Stimulated activated CD4-positive, alpha-beta T cell treated with anti-CD3 and anti-CD28 coated beads, TNF-alpha, amount 100 ng/mL, for 1 hour (primary cell): ENCODE data around the gene NTNG1.
"Not testable (repeated sequence)": the region's sequence is repeated elsewhere in the genome, so short reads cannot be mapped to it uniquely, and the experiment has no call there.

Experiments
- DNase-seq, 3 donors: peaks; one replicate each; pipeline ENCODE4 v3.0.0-alpha.2; 2020; ENCODE audit warnings: low read depth in 3 of 3, low spot score in 1 of 3

Gene NTNG1

GRCh38 chr1:107196973-107197562 lies 56.2 kb downstream of the NTNG1 start:
- no peak for DNase-seq

DNA sequence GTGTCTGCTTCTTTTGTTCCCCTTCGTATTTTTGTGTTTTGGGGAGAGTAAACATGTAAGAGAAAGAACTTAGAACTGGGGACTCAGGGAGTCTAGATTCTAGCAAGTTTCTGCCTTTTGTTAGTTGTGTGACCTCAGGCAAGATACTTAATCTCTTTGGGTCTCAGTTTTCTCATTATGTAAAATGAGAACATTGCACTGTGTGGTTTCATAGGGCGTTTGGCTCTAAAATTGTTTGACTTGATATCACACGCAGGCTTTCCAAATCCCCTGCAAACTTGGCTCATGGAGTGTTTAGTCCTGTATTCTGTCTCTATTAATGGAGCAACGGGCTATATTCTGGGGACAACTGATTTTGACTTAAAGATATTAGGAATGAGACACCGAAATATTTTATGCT lies 57.7 kb downstream of the NTNG1 start:
- no peak for DNase-seq

GRCh38 chr1:107200631-107201030 lies 59.8 kb downstream of the NTNG1 start:
- DNase-seq: no peak

- no peak for DNase-seq
Measured at GRCh38 chr1:107202007-107202406, 61.2 kb downstream of the NTNG1 start.

- no peak for DNase-seq
Measured at GRCh38 chr1:107213225-107213624, 72.4 kb downstream of the NTNG1 start.

DNA sequence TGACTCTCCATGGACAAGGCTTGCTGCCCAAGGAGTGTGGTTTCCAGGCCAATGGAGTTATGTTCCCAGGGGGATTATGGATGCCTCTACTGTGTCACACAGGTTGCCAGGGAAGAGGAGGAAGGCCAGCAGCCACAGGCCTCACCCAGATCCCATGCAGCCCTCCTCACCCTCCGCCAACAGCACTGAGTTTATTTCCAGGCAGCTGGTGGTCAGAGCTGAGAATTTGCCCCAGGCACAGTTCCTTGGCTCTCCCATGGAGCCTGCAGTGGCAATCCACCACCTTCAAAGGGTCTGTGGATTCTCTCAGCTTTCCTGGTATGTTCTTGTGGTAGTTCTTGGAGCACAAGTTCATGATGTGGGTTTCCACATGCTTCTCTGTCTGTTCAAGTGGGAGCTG lies 79.2 kb downstream of the NTNG1 start:
- no peak for DNase-seq

- no peak for DNase-seq
Measured at GRCh38 chr1:107225706-107226105, 84.9 kb downstream of the NTNG1 start.

- no peak for DNase-seq
Measured at GRCh38 chr1:107228704-107229371, 88.0 kb downstream of the NTNG1 start.

- DNase-seq: no peak
Measured at GRCh38 chr1:107229711-107230110, 88.9 kb downstream of the NTNG1 start.

- no peak for DNase-seq
Measured at GRCh38 chr1:107230121-107230520, 89.3 kb downstream of the NTNG1 start.

GRCh38 chr1:107231291-107231690 lies 90.5 kb downstream of the NTNG1 start:
- DNase-seq: no peak

GRCh38 chr1:107232426-107232825 lies 91.6 kb downstream of the NTNG1 start:
- DNase-seq: no peak

DNA sequence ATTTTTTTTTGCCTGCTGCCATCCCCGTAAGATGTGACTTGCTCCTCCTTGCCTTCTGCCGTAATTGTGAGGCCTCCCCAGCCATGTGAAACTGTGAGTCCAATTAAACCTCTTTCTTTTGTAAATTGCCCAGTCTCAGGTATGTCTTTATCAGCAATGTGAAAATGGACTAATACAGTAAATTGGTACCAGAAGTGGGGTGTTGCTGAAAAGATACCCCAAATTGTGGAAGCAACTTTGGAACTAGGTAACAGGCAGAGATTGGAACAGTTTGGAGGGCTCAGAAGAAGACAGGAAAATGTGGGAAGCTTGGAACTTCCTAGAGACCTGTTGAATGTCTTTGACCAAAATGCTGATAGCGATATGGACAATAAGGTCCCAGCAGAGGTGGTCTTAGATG lies 95.9 kb downstream of the NTNG1 start:
- not testable (repeated sequence) for DNase-seq

- no peak for DNase-seq
Measured at GRCh38 chr1:107243461-107243860, 102.6 kb downstream of the NTNG1 start.

GRCh38 chr1:107244709-107245500 lies 104.1 kb downstream of the NTNG1 start:
- no peak for DNase-seq

DNA sequence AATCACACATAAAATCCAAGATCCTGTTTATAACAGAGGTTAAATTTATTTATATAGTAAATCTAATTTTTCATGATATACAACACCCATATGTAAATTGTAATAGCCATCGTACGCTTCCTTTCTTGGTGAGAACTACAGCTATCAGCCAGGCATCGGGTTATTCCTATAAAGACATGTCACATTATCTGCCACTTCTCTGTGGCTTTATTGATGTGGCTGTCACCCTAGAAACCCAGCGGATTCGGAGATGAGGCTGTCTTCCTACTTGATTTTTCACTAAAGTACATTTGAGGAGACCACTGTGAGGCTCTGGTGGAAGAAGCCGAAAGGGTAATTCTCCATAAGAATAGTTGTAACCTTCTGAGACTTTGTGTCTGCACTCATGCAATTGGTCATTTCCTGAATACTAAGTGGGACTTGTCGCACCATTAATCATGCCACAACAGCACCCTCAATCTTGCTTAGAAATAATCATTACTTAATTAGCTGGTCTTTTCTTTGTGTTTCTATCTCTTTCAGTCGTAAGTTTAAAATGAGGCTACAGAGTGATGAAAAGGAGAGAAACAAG lies 106.0 kb downstream of the NTNG1 start:
- no peak for DNase-seq

DNA sequence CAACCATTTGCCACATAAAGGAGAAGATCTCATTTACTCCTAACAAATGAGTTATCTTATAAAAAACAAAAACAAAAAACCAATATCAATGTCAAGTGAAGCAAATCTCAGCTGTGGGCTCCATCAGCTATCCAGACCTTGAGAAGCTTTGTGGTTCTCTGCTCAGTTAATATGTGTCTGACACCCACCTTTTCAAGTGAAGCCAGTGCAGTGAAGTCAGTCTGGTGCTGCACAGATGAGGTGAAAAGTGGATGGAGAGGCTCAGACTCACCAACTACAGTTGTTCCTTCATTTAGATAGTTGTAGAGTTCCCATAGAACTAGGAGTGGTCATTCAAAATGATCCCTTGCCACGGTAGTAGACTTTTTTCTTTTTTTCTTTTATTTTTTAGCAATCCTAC lies 106.8 kb downstream of the NTNG1 start:
- DNase-seq: no peak

DNA sequence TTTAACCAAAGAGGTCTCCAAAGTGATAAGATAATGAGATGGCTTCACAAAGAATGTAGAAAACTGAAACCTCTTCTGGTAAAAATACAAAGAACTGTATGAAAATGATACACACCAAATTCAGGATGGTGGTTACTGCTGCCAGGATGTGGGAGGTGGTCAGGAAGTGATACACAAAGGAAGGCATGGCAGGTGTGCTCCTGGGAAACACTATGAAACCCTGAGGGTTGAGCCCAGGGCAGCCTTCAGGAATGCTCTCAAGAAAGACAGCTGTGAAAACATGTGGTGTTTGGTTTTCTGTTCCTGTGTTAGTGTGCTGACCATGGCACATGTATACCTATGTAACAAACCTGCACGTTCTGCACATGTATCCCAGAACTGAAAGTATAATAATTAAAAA lies 109.3 kb downstream of the NTNG1 start:
- no peak for DNase-seq

- DNase-seq: no peak
Measured at GRCh38 chr1:107251083-107251482, 110.2 kb downstream of the NTNG1 start.

- DNase-seq: no peak
Measured at GRCh38 chr1:107251839-107252238, 111.0 kb downstream of the NTNG1 start.

- DNase-seq: no peak
Measured at GRCh38 chr1:107252271-107252670, 111.4 kb downstream of the NTNG1 start.

DNA sequence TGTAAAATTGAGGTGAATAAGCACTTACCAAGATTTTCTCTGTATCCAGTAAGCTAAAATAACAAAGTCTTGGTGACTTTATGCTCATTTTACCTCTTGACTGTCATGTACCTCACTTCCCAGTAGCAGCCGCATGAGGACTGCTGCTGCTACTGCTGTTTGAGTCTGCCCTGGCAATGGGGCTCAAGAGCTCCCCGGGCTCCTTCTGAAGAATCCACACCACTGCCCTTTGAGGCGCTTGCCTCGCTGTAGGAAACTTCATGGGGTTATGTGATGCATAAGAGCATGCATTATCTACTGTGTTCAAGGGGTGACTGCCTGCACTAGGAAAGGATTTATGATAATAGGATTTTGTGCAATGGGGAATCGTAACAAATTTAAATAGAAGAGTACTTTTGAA lies 113.5 kb downstream of the NTNG1 start:
- DNase-seq: no peak
